H1 (cell line): Measurements from ENCODE around the gene KCNK13. TPM values are rescaled to one million over a fixed set of nuclear protein-coding genes. Genes with fewer than 3 reads are reported as not detected.

Experiments
- ATF3 ChIP-seq: IDR thresholded peaks from 2 replicates; pipeline ENCODE4 v1.6.1; 2011; ENCODE audit warnings: low read depth, mild to moderate bottlenecking, low read length; ENCODE audit not compliant: insufficient read depth
- CHD7 ChIP-seq: fragments of 300-600 bp; sonication (generic); IDR thresholded peaks from 2 replicates; pipeline ENCODE4 v1.7.1; 2012; ENCODE audit warnings: low read length, moderate library complexity, mild to moderate bottlenecking, inconsistent platforms; ENCODE audit not compliant: insufficient replicate concordance
- CTCF ChIP-seq, 3 experiments: IDR thresholded peaks; 1 replicate in 2 of 3; 2 replicates in 1 of 3; pipeline versions ENCODE4 v1.5.1 to v1.6.1; 2011; ENCODE audit warnings: low read length in 3 of 3, mild to moderate bottlenecking in 3 of 3, inconsistent platforms in 2 of 3, low read depth in 1 of 3, moderate library complexity in 1 of 3; ENCODE audit not compliant: insufficient read depth in 1 of 3; ENCODE audit errors: control extremely low read depth in 1 of 3
- GABPA ChIP-seq: IDR thresholded peaks from 2 replicates; pipeline ENCODE4 v1.6.1; 2011; ENCODE audit warnings: mild to moderate bottlenecking, low read length, moderate library complexity, borderline replicate concordance; ENCODE audit not compliant: insufficient read depth
- GTF2F1 ChIP-seq: IDR thresholded peaks from 2 replicates; pipeline ENCODE4 v1.6.1; 2012; ENCODE audit warnings: low read depth, low read length, improper control_type of control experiment, borderline replicate concordance
- MAX ChIP-seq: IDR thresholded peaks from 2 replicates; pipeline ENCODE4 v1.6.1; 2012; ENCODE audit warnings: inconsistent platforms
- POU5F1 ChIP-seq: IDR thresholded peaks from 2 replicates; pipeline ENCODE4 v1.6.1; 2011; ENCODE audit warnings: low read depth, mild to moderate bottlenecking, low read length, moderate library complexity
- RBBP5 ChIP-seq: IDR thresholded peaks from 2 replicates; pipeline ENCODE4 v1.7.1; 2012; ENCODE audit warnings: low read depth, mild to moderate bottlenecking, inconsistent platforms, low read length, moderate library complexity, borderline replicate concordance
- polyA plus RNA-seq, 7 experiments: library from polyadenylated mRNA; depleted of rRNA in 3 of 7; stranded (reverse) in 5 of 7; unstranded in 2 of 7; fragments of >200 nt in 5 of 7; fragments of 200-250 nt in 2 of 7; gene quantifications; 1 replicate in 5 of 7; 2 replicates in 1 of 7; 4 replicates in 1 of 7; pipeline versions ENCODE4 v1.2.1 to v1.2.3, GENCODE V29; 2011 to 2013; ENCODE audit warnings: missing spikeins in 2 of 7, mixed read lengths in 2 of 7
- total RNA-seq: library from RNA; stranded (reverse); fragmentation: NEBNext Ultra II Directional; extraction: Animal tissue kit (Norgen Biotek cat#: 25700); gene quantifications from 2 replicates; pipeline ENCODE4 v1.2.1, GENCODE V29; 2021

The KCNK13 gene
- total and polyA plus RNA-seq, 2 of the 8 experiments (the other 6 are each of a cell fraction or from before 2014, with no cell fraction given): 0.39 to 0.48 TPM

- TF ChIP-seq CHD7 (no peak), POU5F1 (no peak), ATF3 (no peak), CTCF (IDR thresholded peaks at IDR 0.05; ENCODE audit: control extremely low read depth in 1 of 3, insufficient read depth in 1 of 3, low read depth in 1 of 3, low read length in 3 of 3) (no peak), MAX (no peak), GTF2F1 (no peak), RBBP5 (no peak), GABPA (no peak)
Observed at GRCh38 chr14:90053044-90053443, 8.8 kb upstream of the KCNK13 start (continued).
